C4-2B (cell line): ENCODE data around the gene SHF.

Experiments used
- H3K27ac ChIP-seq: fragments of 450-650 bp; 2 replicates; pipeline ENCODE4 v1.5.1; 2017
- ZFX ChIP-seq: fragments of 450-650 bp; IDR thresholded peaks from 2 replicates; pipeline ENCODE4 v1.6.1; 2017
- TF ChIP-seq, protein P1 (sequence below): fragments of 450-650 bp; conservative IDR thresholded peaks from 2 replicates; pipeline ENCODE4 v1.5.1; 2017; ENCODE audit warnings: mild to moderate bottlenecking

The SHF gene

DNA sequence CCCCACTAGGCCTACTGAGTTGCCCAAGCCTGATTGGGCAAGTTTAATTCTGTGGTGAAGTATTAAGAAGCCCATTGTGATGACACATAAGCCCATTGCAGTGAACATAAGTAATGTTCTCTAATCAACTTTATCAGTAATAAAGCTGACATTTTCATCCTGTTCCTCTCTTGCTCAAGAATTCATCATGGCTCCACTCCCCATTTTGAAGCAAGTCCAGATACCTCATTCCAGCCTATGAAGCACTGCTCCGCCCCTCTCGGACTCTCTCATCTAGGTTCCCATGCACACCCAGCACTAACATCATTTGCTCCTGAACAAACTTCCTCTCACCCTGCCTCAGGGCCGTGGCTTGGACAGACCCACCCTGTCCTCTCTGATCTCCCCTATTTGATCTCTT, 10.5 kb downstream of the SHF start:
- H3K27ac ChIP-seq, result no peak overlapping the region
- TF ChIP-seq, protein P1, sequence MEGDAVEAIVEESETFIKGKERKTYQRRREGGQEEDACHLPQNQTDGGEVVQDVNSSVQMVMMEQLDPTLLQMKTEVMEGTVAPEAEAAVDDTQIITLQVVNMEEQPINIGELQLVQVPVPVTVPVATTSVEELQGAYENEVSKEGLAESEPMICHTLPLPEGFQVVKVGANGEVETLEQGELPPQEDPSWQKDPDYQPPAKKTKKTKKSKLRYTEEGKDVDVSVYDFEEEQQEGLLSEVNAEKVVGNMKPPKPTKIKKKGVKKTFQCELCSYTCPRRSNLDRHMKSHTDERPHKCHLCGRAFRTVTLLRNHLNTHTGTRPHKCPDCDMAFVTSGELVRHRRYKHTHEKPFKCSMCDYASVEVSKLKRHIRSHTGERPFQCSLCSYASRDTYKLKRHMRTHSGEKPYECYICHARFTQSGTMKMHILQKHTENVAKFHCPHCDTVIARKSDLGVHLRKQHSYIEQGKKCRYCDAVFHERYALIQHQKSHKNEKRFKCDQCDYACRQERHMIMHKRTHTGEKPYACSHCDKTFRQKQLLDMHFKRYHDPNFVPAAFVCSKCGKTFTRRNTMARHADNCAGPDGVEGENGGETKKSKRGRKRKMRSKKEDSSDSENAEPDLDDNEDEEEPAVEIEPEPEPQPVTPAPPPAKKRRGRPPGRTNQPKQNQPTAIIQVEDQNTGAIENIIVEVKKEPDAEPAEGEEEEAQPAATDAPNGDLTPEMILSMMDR, result no peak
- no peak for TF ChIP-seq ZFX

DNA sequence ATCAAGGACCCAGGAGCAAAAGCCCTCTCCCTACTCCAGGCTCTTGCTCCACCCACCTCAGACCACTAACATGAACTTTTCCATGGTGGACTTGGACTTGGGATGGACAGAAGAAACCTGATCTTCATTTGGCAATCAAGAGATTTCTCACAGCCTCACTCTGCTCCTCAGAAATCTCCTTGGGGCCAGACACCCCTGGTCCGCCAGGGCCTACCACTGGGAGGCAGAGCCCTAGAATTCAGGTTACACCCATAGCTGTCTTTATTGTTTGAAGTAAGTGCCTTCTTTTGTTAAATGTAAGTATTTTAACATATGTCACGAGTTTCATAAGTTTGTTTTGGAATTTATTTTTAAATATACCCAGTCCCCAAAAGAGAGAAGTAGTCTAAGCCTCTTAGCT, 13.2 kb downstream of the SHF start:
- H3K27ac ChIP-seq, result no peak overlapping the region
- TF ChIP-seq, protein P1, result no peak
- no peak for TF ChIP-seq ZFX

DNA sequence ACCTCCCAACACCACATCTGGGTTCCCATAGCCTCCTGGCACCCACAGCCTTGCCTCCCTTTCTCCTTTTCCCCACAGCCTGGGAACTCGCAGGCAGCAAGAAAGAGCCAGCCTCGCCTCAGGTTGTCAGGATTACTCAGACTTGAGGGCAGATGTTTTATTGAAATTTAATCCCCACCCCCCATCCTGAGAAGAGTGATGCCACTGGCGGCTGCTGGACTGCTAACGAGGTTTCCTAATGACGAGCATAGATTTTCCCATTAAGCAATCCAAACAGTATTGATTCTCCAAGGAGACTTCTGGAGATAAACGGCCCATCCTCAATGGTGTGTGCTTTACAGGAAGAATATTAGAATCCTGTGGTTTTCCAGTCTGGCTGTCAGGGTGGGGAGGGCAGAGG, 13.7 kb downstream of the SHF start:
- TF ChIP-seq ZFX, result no peak
- TF ChIP-seq, protein P1, result no peak
- H3K27ac ChIP-seq, result no peak overlapping the region

DNA sequence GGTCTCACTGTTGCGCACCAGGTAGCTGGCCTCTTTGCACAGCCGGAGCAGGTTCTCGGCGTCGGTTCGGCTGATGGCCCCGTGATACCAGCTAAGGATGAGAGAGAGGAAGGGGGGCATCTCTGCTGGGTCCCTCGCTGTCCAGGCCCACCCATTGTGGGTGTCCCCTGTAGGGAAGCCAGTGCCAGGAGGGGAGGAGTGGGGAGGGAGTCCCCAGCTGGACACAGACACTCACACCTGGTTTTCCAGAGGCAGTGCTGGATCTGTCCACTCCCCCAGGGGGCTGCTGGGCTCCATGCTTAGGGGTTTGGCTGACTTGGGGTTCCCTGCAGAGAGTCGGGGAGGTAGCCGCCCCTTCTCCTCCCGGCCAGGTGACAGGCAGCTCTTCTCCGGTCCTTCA, 15.9 kb downstream of the SHF start:
- no peak overlapping the region for H3K27ac ChIP-seq
- TF ChIP-seq, protein P1, result no peak
- TF ChIP-seq ZFX, result no peak

DNA sequence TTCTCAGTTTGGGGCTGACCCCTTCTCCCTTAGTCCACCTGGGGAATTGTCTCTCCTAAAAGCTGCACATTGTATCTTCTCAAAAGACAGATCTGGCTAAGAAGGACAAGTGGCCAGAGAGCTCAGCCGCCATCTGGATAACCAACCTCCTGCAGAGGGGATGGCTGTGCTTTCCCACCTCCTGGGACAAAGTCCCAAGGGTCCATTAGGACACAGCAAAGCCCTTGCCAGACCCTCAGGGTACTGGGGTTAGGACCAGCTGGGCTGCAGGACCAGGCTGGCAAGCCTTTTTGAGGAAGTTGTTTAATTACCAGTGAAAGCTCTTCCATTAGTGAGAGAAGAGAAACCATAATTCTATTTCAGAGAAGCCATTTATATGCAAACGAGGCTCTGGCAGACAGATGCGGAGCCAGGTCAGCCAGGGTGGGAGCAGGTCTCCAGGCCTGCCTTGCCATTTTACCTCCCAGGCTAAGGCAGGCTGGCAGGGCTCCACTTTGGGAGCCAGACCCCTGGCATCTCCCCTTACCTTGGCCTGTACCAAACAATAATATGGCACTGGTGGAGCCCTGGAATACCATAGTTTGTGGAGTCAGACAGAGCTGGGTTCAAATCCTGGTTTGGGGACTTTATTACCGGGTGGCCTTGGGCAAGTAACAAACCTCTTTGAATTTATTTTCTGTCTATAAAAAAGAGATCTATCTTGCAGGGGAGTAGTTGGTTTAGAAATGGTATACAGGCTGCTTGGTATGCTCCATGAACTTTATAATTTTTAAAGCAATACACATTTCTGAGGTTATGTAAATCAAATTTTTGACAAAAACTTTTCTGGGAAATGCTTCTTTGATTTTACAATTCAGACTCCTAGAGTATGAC, 17.9 kb downstream of the SHF start:
- TF ChIP-seq, protein P1, result no peak
- TF ChIP-seq ZFX, result no peak
- no peak overlapping the region for H3K27ac ChIP-seq

DNA sequence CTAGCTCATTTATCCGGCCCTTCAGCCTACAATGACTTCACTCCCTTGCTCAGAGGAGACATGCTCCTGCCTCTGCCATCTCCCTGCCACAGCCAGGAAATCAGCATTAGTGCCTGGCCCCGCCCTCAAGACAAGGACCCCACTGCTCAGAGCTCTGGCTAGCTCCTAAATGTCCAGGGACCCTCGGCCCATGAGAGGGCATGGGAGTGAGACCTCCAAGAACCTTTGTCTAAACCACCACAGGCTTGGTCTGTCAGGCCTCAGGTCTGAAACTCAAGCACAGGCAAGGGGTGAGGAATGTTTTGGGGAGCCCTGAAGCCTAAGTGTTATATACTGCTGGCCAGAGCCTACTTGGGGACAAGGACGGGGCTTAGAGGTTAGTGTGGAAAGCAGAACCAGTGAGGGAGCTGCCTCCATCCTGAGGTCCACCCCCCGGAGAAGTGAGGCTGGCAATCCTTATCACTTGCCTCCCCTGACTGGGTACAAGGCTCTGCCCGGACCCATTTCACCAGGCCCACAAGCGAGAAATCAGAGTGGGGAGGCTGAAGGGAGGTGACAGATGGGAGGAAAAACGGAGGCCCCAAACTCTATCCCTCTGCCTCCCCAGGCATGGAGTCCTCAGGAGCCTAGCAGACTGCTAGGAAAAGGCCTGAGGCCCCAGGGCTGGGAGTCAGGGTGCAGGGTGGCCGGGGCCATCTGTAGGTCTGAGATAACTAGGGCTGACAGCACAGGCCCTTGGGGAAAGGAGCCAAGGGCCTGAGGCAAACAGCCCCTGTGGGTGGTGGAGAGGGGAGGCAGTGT, 18.8 kb downstream of the SHF start:
- no peak overlapping the region for H3K27ac ChIP-seq
- TF ChIP-seq ZFX, result no peak
- TF ChIP-seq, protein P1, result no peak

DNA sequence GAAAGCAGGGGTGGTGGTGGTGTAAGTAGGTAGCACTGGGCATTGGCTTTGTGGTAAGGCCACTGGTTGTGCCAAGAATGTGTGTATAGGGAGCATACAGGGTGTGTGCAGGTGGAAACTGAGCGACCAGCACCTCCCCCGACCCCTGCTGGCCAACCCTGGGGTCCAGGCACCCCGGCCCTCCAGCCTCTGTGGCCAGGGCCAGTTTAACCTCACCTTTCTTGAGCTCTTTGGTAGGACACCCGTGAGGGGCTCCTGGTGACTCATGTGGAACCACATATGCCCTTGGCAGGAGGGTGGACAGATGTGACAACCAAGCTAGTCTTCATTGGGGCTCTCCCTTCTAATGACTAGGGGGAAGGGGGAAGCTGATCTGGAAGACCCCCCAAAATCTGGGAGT, 19.5 kb downstream of the SHF start:
- no peak overlapping the region; the same call in 1 of the 2 replicates for H3K27ac ChIP-seq

More for the DNA sequence above, 19.5 kb downstream of the SHF start:
- TF ChIP-seq, protein P1, result no peak
- no peak for TF ChIP-seq ZFX
